ENCODE measurements around the gene KCNJ6. TPM values are rescaled to one million over a fixed set of nuclear protein-coding genes. Genes with fewer than 3 reads are reported as not detected.
"Not testable (repeated sequence)": the region's sequence is repeated elsewhere in the genome, so short reads cannot be mapped to it uniquely, and the experiment has no call there.

The KCNJ6 gene
- total and polyA plus RNA-seq, 2 donors, result 0.03 to 0.26 TPM

DNA sequence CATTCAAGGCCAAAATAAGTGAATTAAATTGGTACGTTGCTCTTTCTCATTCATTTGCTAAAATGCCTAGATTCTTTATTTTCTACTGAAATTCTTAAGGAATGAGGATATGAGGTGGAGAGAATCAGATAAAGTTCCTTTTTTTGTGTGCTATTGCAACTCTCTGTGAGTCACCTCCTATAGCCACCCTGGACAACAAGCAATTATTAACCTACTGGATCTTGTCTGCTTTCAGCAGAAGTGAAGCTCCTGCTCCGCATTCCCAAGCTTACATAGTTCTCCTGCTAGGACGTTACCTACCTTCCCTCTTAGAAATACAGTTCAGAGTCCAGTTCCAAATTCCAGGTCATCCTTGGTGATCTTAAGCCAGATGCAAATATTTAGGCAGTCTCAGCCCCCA lies 4.8 kb upstream of the KCNJ6 start:
- DNase-seq (ENCODE audit: extremely low spot score), result no peak
- H3K36me3 ChIP-seq (ENCODE audit: insufficient read depth), result no peaks in the 10 kb centered on the region
- no peak overlapping the region for H3K4me3 ChIP-seq (ENCODE audit: low read depth, low read length)
- WGBS, result 70% methylated on average over 3 of the region's 3 CpGs
- H3K4me1 ChIP-seq (ENCODE audit: insufficient read depth), result peaks cover 3% of the 10 kb centered on the region
- H3K27ac ChIP-seq (ENCODE audit: low read depth), result no peak overlapping the region

DNA sequence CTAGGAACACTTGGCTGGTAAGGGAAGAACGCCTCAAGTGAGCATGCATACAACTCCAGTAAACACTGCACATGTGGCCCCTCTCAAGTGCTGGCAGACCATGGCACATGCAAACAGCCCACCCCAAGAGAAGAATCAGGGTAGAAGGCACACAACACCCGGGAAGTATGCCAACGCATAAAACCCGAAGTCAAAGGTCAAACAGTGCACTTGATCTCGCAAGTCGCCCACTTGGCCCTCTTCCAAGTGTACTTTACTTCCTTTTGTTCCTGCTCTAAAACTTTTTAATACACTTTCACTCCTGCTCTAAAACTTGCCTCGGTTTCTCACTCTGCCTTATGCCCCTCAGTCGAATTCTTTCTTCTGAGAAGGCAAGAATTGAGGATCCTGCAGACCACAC lies 4.0 kb upstream of the KCNJ6 start:
- WGBS, result 68% methylated on average over 8 of the region's 8 CpGs
- H3K4me1 ChIP-seq (ENCODE audit: insufficient read depth); H3K4me3 ChIP-seq (ENCODE audit: low read depth, low read length); H3K27ac ChIP-seq (ENCODE audit: low read depth); DNase-seq (ENCODE audit: extremely low spot score); H3K36me3 ChIP-seq (ENCODE audit: insufficient read depth): not testable (repeated sequence)

DNA sequence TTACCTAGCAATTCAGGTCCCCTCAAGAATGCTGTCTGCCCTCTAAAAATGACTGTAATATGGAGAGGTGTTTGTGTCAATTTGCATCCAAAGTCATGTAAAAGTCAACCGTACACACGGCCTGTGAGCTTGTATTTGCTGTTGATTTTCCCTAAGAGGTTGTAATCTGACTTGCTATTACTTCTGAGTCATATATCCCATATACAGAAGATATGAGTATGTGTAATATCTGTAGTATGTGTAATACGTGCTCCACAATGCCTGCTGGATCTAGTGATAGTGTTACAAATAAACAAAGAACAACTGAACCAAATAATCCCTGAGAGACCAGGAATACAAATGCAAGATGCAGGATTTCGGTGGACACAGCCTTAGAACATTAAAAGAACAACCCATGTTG lies 1.4 kb upstream of the KCNJ6 start:
- no peak for DNase-seq (ENCODE audit: extremely low spot score)
- H3K4me3 ChIP-seq (ENCODE audit: low read depth, low read length), result no peak overlapping the region
- H3K4me1 ChIP-seq (ENCODE audit: insufficient read depth), result peaks cover 3% of the 10 kb centered on the region
- 54% methylated on average over 4 of the region's 4 CpGs for WGBS
- H3K36me3 ChIP-seq (ENCODE audit: insufficient read depth), result no peaks in the 10 kb centered on the region
- H3K27ac ChIP-seq (ENCODE audit: low read depth), result no peak overlapping the region

DNA sequence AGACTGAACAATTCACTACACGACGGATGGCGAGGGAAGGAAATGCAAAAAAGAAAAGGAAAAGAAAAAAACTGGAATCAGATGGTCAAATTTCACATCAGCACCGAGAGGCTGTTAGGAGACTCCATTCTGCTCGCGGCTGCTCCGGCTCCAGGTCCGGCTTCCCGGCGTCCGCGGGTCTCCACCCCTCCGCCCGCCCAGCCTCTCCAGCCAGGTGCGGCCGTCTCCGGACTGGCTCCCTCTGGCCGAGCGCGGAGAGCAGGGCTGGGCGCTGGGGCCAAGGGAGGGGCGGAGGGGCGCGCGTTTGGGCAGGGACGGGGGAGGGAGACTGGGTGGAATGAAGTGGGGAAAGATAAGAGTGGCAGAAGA lies 332 bp downstream of the KCNJ6 start:
- Histone ChIP-seq H3K36me3 (ENCODE audit: insufficient read depth) (no peaks in the 10 kb centered on the region), H3K4me3 (ENCODE audit: low read depth, low read length) (no peak overlapping the region), H3K4me1 (ENCODE audit: insufficient read depth) (peaks cover 3% of the 10 kb centered on the region), H3K27ac (ENCODE audit: low read depth) (no peak overlapping the region)
- DNase-seq (ENCODE audit: extremely low spot score), result no peak
- under 1% methylated on average over 26 of the region's 26 CpGs for WGBS

DNA sequence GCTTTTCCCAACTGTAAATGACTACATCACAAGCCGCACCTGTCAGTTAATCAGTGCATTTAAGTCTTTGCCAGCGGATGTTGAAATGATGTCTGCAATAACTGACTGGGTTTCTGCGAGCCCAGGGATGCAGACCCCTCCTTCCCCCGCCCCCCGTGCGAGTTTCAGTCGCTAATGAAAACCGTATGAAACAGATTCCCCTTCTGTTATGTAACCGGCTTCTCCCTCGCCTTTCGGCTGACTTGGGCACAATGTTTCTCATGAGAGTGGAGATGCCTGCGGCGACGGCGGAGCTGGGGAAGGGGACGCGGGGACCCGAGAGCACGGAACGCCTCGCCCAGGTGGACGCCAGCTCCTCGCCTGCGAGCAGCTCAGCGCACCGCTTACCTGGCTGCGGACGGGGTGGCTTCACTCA lies 753 bp downstream of the KCNJ6 start:
- H3K4me1 ChIP-seq (ENCODE audit: insufficient read depth), result peaks cover 3% of the 10 kb centered on the region
- no peak for DNase-seq (ENCODE audit: extremely low spot score)
- H3K36me3 ChIP-seq (ENCODE audit: insufficient read depth), result no peaks in the 10 kb centered on the region
- no peak overlapping the region for H3K27ac ChIP-seq (ENCODE audit: low read depth)
- 3% methylated on average over 28 of the region's 28 CpGs for WGBS
- H3K4me3 ChIP-seq (ENCODE audit: low read depth, low read length), result no peak overlapping the region

DNA sequence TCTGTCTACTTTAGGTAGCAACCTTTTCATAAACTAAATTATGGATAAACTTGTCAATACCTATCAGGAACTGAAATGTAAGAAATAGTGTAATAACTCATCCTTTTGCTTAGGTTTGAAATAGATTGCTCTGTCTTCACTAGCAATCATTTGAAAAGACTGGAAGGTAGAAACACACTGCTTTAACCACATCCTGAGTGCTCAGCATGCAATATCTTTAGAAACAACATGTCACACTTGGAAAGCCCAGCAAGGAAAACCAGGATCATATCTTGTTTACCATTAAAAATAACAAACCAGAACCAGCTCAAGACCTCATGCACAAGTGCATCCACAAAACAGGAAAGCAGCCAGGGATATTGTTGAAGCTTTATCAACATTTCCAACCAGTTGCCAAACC lies 3.6 kb downstream of the KCNJ6 start:
- H3K36me3 ChIP-seq (ENCODE audit: insufficient read depth), result no peaks in the 10 kb centered on the region
- peaks cover 3% of the 10 kb centered on the region for H3K4me1 ChIP-seq (ENCODE audit: insufficient read depth)
- H3K27ac ChIP-seq (ENCODE audit: low read depth), result no peak overlapping the region
- no peak overlapping the region for H3K4me3 ChIP-seq (ENCODE audit: low read depth, low read length)
- DNase-seq (ENCODE audit: extremely low spot score), result no peak

DNA sequence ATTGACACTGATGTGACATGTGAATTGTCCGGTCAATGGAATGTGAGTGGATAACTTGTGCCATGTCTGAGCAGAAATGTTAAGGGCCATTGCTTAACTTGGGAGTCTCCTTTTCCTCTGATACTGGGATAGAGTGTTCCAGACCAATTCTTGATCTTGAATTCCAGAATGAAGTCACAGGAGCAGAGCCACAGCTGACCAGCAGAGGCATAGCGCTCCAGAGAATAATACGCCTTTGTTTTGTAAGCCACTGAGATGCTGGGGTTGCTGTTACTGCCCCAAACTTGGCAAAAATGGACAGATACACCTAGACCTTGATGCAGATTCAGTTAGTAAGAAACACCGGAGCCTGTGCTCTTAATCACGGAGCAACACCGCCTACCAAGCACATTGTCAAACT lies 6.3 kb downstream of the KCNJ6 start:
- DNase-seq (ENCODE audit: extremely low spot score), result no peak
- 82% methylated on average over 6 of the region's 6 CpGs for WGBS
- no peak overlapping the region for H3K4me3 ChIP-seq (ENCODE audit: low read depth, low read length)

DNA sequence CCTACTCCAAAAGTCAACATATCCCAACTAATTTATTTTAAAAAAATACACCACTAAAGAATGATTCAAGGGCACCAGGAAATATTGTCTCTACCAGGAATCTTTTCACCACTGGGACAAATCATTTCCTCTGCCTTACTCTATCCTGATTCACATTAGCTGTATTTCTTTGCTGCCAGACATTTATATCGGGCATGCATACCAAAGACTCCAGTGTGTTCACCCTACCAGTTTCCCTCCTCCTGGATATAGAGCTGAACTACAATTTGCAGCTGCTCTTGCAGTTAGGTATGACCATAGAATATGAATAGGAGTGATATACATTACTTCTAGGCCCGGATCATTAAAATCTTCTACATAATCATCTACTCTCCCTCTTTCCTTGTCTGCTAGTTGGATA lies 7.6 kb downstream of the KCNJ6 start:
- Histone ChIP-seq H3K27ac (ENCODE audit: low read depth) (no peak overlapping the region), H3K4me3 (ENCODE audit: low read depth, low read length) (no peak overlapping the region), H3K4me1 (ENCODE audit: insufficient read depth) (no peaks in the 10 kb centered on the region), H3K36me3 (ENCODE audit: insufficient read depth) (no peaks in the 10 kb centered on the region)
- DNase-seq (ENCODE audit: extremely low spot score), result no peak
- 84% methylated on average over 2 of the region's 2 CpGs for WGBS

More for the DNA sequence above, 6.3 kb downstream of the KCNJ6 start:
- H3K27ac ChIP-seq (ENCODE audit: low read depth), result no peak overlapping the region
- no peaks in the 10 kb centered on the region for H3K4me1 ChIP-seq (ENCODE audit: insufficient read depth)
- no peaks in the 10 kb centered on the region for H3K36me3 ChIP-seq (ENCODE audit: insufficient read depth)

DNA sequence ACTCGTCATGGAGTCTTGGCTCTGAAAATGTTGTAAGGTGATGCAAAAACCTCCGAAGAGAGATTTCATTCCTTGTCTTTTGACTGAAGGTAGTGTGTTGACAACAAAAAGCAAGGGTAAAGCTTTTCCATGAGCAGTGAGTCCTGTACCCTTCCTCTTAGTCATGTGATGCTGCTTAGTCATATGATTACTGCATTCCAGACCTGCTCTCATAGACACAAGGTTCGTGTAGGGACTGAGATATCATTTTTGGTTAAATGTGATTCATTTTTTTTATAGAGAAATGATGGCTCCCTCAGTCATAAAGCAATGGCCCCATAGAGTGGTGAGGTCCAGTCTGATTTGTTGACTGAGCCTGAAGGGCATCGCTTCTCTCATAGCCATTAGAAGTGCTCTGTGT lies 9.2 kb downstream of the KCNJ6 start:
- Histone ChIP-seq H3K36me3 (ENCODE audit: insufficient read depth) (no peaks in the 10 kb centered on the region), H3K27ac (ENCODE audit: low read depth) (no peak overlapping the region), H3K4me3 (ENCODE audit: low read depth, low read length) (no peak overlapping the region), H3K4me1 (ENCODE audit: insufficient read depth) (no peaks in the 10 kb centered on the region)
- DNase-seq (ENCODE audit: extremely low spot score), result no peak
- WGBS, result 66% methylated on average over 4 of the region's 4 CpGs

DNA sequence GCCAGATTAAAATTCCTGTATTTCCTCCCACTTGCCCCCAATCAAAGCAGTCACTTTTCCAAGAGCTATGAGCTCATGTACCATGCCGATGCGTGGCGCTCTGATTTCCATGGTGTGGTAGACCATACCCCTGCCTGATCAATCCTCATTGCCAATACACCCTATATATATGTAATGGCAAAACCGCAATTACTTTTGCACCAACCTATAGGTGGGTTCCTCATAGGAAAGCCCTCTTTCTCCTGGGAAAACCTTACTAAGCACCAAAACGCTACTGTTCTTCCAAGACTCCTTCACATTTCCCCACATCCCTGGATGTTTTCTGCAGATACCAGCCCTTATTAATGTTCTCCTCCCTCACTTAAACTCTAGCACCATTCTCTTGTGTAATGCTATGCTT lies 11.0 kb downstream of the KCNJ6 start:
- H3K4me3 ChIP-seq (ENCODE audit: low read depth, low read length), result no peak overlapping the region
- whole genome bisulfite sequencing, result 89% methylated on average over 5 of the region's 5 CpGs
- no peaks in the 10 kb centered on the region for H3K4me1 ChIP-seq (ENCODE audit: insufficient read depth)
- DNase-seq (ENCODE audit: extremely low spot score), result no peak
- no peak overlapping the region for H3K27ac ChIP-seq (ENCODE audit: low read depth)
- no peaks in the 10 kb centered on the region for H3K36me3 ChIP-seq (ENCODE audit: insufficient read depth)

DNA sequence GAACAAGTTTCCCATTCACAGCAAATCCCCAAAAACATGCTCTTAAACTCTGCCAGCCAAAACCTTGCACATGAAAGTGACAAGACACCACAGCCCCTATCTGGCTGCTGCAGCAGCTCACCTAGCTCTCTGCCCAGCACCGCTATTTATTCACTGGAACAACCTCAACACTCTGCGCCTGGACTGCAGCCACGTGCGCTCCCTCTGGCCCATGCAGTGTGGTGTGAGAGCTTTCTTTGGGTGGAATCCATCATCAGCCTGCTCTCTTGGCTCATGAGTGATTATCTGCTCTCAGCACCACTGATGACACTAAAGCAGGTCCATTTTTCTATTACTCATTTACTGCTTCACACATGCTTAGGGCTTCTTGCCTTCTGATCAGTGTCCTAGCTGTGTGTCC lies 11.4 kb downstream of the KCNJ6 start:
- DNase-seq (ENCODE audit: extremely low spot score), result no peak
- H3K36me3 ChIP-seq (ENCODE audit: insufficient read depth), result no peaks in the 10 kb centered on the region
- no peak overlapping the region for H3K27ac ChIP-seq (ENCODE audit: low read depth)
- H3K4me3 ChIP-seq (ENCODE audit: low read depth, low read length), result no peak overlapping the region
- 49% methylated on average over 4 of the region's 4 CpGs for WGBS
- H3K4me1 ChIP-seq (ENCODE audit: insufficient read depth), result no peaks in the 10 kb centered on the region

DNA sequence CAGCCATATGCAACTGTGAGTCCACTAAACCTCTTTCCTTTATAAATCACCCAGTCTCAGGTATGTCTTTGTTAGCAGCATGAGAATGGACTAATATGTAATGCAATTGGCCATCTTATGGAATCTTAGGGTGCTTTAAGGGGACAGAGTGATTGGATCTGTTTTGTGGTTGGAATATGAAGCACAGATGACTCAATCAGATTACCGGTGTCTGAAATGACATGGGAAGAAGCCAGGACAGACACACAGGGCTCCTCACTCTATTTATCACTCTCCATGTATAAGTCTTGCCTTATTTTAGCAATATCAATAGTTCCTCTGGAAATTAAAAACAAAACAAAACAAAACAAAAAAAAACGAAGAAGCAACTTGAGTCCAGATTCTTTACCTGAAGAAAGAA lies 12.9 kb downstream of the KCNJ6 start:
- no peaks in the 10 kb centered on the region for H3K36me3 ChIP-seq (ENCODE audit: insufficient read depth)
- WGBS, result 88% methylated on average over 2 of the region's 2 CpGs
- no peak overlapping the region for H3K27ac ChIP-seq (ENCODE audit: low read depth)
- no peaks in the 10 kb centered on the region for H3K4me1 ChIP-seq (ENCODE audit: insufficient read depth)
- no peak overlapping the region for H3K4me3 ChIP-seq (ENCODE audit: low read depth, low read length)
- no peak for DNase-seq (ENCODE audit: extremely low spot score)

DNA sequence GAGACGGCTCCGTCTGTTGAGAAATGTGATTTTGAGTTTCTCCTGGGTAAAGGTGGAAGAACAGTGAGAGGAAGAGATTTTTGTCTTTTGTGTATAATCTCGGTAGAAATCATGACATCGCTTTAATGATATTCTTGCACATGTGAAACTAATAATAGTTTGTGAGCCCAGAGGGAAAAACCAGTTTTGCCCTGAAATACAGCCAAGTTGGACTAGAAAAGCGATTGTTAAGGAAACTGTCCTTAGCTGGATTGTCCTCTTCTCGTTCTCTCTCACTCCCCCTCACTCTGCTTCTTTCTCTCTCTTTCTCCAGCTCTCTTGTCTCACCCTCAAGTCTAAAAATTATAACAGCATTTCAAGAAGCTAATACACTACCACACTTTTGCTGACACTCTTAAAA lies 17.1 kb downstream of the KCNJ6 start:
- Histone ChIP-seq H3K36me3 (ENCODE audit: insufficient read depth) (no peaks in the 10 kb centered on the region), H3K4me1 (ENCODE audit: insufficient read depth) (no peaks in the 10 kb centered on the region), H3K4me3 (ENCODE audit: low read depth, low read length) (no peak overlapping the region), H3K27ac (ENCODE audit: low read depth) (no peak overlapping the region)
- 42% methylated on average over 6 of the region's 6 CpGs for WGBS
- no peak for DNase-seq (ENCODE audit: extremely low spot score)

DNA sequence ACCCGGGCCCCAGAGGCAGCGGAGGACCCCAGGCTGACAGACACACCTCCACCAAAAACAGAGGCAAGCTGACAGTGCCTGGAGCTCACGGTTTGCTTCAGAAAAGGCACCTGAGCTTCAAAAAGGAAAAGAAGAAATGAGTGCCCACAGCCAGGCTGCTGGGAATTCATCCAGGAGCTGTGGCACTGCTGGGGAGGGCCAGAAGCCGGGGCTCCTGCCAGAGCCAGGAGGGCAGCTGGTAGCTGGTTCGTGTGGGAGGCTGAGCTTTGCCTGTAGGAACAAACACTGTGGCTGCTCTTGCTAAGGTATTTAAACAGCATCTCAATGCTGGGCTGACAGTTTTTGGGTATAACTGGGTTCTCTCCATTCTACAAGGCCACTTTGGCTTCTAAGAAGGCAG lies 19.5 kb downstream of the KCNJ6 start:
- Histone ChIP-seq H3K4me3 (ENCODE audit: low read depth, low read length) (no peak overlapping the region), H3K4me1 (ENCODE audit: insufficient read depth) (no peaks in the 10 kb centered on the region), H3K27ac (ENCODE audit: low read depth) (no peak overlapping the region), H3K36me3 (ENCODE audit: insufficient read depth) (no peaks in the 10 kb centered on the region)
- WGBS, result 69% methylated on average over 5 of the region's 5 CpGs
- DNase-seq (ENCODE audit: extremely low spot score), result no peak

DNA sequence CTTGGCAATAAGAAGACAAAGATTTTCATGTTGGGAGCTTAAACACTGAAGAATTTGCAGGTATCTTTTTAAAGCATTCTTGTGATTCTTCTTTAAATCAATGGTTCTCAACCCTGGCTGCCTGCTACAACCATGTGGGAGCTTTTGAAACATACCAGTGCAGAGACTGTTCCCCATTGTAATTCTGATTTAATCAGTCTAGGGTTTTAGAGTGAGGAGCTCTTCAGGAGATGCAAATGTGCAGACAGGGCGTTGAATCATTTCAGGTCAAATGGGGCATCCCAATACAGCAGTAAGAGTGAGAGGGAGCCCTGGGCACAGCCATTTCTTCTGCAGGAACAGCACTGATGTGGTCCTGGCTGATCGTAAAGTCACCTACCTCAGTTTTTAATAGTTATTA lies 24.3 kb downstream of the KCNJ6 start:
- no peak overlapping the region for H3K27ac ChIP-seq (ENCODE audit: low read depth)
- WGBS, result 54% methylated on average over 2 of the region's 2 CpGs

More for the DNA sequence above, 24.3 kb downstream of the KCNJ6 start:
- DNase-seq (ENCODE audit: extremely low spot score), result no peak
- no peaks in the 10 kb centered on the region for H3K4me1 ChIP-seq (ENCODE audit: insufficient read depth)
- H3K4me3 ChIP-seq (ENCODE audit: low read depth, low read length), result no peak overlapping the region
- no peaks in the 10 kb centered on the region for H3K36me3 ChIP-seq (ENCODE audit: insufficient read depth)
